Measurements from ENCODE around the gene PHLDB2.

- no peak for TF ChIP-seq CTCF (IDR thresholded peaks at IDR 0.05)
- no peak for TF ChIP-seq POLR2A (IDR thresholded peaks at IDR 0.05)
Measured at GRCh38 chr3:111944372-111944771, 85.3 kb downstream of the PHLDB2 start.
